Measurements from ENCODE around the gene C12orf75.

C12orf75 gene

GRCh38 chr12:105288311-105288996, 42.0 kb upstream of the C12orf75 start:
- H3K4me3 ChIP-seq (ENCODE audit: low read depth, low read length): no peak overlapping the region
- TF ChIP-seq KLF8 (tag by site-specific recombination; IDR thresholded peaks at IDR 0.05) (no peak), WT1 (tag by site-specific recombination; IDR thresholded peaks at IDR 0.05) (no peak), ZBTB17 (tag by site-specific recombination; IDR thresholded peaks at IDR 0.05) (no peak), ZIC2 (tag by site-specific recombination; IDR thresholded peaks at IDR 0.05) (no peak), ZNF530 (tag by site-specific recombination; IDR thresholded peaks at IDR 0.05; ENCODE audit: low read depth) (no peak), ZNF555 (tag by site-specific recombination; conservative IDR thresholded peaks at IDR 0.05) (no peak), PRDM2 (tag by site-specific recombination; IDR thresholded peaks at IDR 0.05; ENCODE audit: borderline replicate concordance) (no peak), FEZF1 (tag by site-specific recombination; IDR thresholded peaks at IDR 0.05) (no peak), ZNF362 (tag by site-specific recombination; IDR thresholded peaks at IDR 0.05) (no peak), KLF17 (tag by site-specific recombination; IDR thresholded peaks at IDR 0.05) (no peak), HOXA7 (CRISPR knock-in tag; IDR thresholded peaks at IDR 0.05; ENCODE audit: borderline replicate concordance) (no peak), ZBTB11 (tag by site-specific recombination; conservative IDR thresholded peaks at IDR 0.05; ENCODE audit: low read depth) (no peak)
- H3K36me3 ChIP-seq (ENCODE audit: control insufficient read depth in 2 of 2, insufficient read depth in 1 of 2, low read length in 2 of 2): no peaks in the 10 kb centered on the region
- no peaks in the 10 kb centered on the region for H3K9me3 ChIP-seq (ENCODE audit: control insufficient read depth, insufficient read depth, low read depth, low read length)
- ChIA-PET POLR2A (no interaction called here), CTCF (interaction anchor here (0.6 to 1.0 kb wide), 2 partner anchors 20 to 70 kb away, joined by 3 read pairs; no protein-coding TSS in a partner anchor)
- no peak overlapping the region for H3K27ac ChIP-seq (ENCODE audit: extremely low read depth, low read depth, low read length)
- H3K4me1 ChIP-seq (ENCODE audit: control insufficient read depth, insufficient read depth, low read length): no peaks in the 10 kb centered on the region
